ENCODE results near the gene ARPP19. TPM values are rescaled to one million over a fixed set of nuclear protein-coding genes. Genes with fewer than 3 reads are reported as not detected.

Gene ARPP19
- total and polyA plus RNA-seq, 10 of the 15 experiments (the other 5 are each of a cell fraction or from before 2014, with no cell fraction given): 77.2 to 167 (median 121) TPM

GRCh38 chr15:52521682-52522081, 47.1 kb downstream of the ARPP19 start:
- Histone ChIP-seq H3K9ac (ENCODE audit: control insufficient read depth, insufficient read depth, low read length) (no peak overlapping the region), H3K9me3 (replicated peaks; ENCODE audit: control insufficient read depth, insufficient read depth, low read length) (no peaks in the 10 kb centered on the region), H3K27ac (ENCODE audit: control insufficient read depth, insufficient read depth) (no peak overlapping the region), H4K20me1 (ENCODE audit: control insufficient read depth, insufficient read depth) (no peaks in the 10 kb centered on the region; the same call in 1 of the 2 replicates), H3K4me3 (no peak overlapping the region), H3K79me2 (ENCODE audit: control insufficient read depth, insufficient read depth, low read length) (peaks cover 21% of the 10 kb centered on the region), H3K4me1 (ENCODE audit: control insufficient read depth, insufficient read depth, low read length) (peaks cover 6% of the 10 kb centered on the region; the same call in 1 of the 2 replicates), H3K4me2 (ENCODE audit: control insufficient read depth, insufficient read depth) (no peak overlapping the region), H3K36me3 (ENCODE audit: control insufficient read depth in 2 of 2, insufficient read depth in 2 of 2, low read length in 1 of 2) (no peaks in the 10 kb centered on the region; a peak in 1 of 4 replicates), H2AFZ (ENCODE audit: control insufficient read depth, low read depth, low read length) (no peak overlapping the region), H3K27me3 (replicated peaks in 1 of 2; ENCODE audit: control insufficient read depth in 2 of 2, insufficient read depth in 2 of 2, low read length in 1 of 2) (no peaks in the 10 kb centered on the region)
- ChIA-PET POLR2A (no interaction called here), CTCF (no interaction called here), SMC1A (ENCODE audit: uncharacterized antibody, unreplicated experiment) (no interaction called here), RAD21 (ENCODE audit: unreplicated experiment) (no interaction called here)
- intact Hi-C loops (cut with micrococcal nuclease; ENCODE audit: unreplicated experiment): no loop called here
- ATAC-seq (no peak), FAIRE-seq (no peak), DNase-seq (ENCODE audit: low read depth, low spot score) (no peak)
- no TSS peak for BruUV-seq (replicated peaks)
- no peak for TF ChIP-seq IKZF1 (conservative IDR thresholded peaks at IDR 0.05)
- no peak for TF ChIP-seq E4F1 (IDR thresholded peaks at IDR 0.05; ENCODE audit: borderline replicate concordance, partially characterized antibody)
- TF ChIP-seq WRNIP1 (IDR thresholded peaks at IDR 0.05; ENCODE audit: borderline replicate concordance, low read depth, low read length): no peak
- no peak for TF ChIP-seq SMC3 (IDR thresholded peaks at IDR 0.05; ENCODE audit: borderline replicate concordance, low read length)
- TF ChIP-seq PKNOX1 (IDR thresholded peaks at IDR 0.05): no peak
- no peak for TF ChIP-seq RBBP5 (conservative IDR thresholded peaks at IDR 0.05)
- TF ChIP-seq PBX3 (IDR thresholded peaks at IDR 0.05; ENCODE audit: insufficient replicate concordance, low read depth, low read length): no peak
- TF ChIP-seq USF1 (IDR thresholded peaks at IDR 0.05; ENCODE audit: borderline replicate concordance, extremely low read length, insufficient read depth, low read depth, low read length): no peak
- no peak for TF ChIP-seq MXI1 (IDR thresholded peaks at IDR 0.05; ENCODE audit: low read depth, low read length)
- TF ChIP-seq, protein P1, sequence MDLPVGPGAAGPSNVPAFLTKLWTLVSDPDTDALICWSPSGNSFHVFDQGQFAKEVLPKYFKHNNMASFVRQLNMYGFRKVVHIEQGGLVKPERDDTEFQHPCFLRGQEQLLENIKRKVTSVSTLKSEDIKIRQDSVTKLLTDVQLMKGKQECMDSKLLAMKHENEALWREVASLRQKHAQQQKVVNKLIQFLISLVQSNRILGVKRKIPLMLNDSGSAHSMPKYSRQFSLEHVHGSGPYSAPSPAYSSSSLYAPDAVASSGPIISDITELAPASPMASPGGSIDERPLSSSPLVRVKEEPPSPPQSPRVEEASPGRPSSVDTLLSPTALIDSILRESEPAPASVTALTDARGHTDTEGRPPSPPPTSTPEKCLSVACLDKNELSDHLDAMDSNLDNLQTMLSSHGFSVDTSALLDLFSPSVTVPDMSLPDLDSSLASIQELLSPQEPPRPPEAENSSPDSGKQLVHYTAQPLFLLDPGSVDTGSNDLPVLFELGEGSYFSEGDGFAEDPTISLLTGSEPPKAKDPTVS (IDR thresholded peaks at IDR 0.05; ENCODE audit: low read depth, low read length): no peak
- no peak for TF ChIP-seq SIN3A (IDR thresholded peaks at IDR 0.05; ENCODE audit: low read depth, low read length)
- no peak for TF ChIP-seq MTA2 (IDR thresholded peaks at IDR 0.05; ENCODE audit: low read depth)
- no peak for TF ChIP-seq CHD4 (IDR thresholded peaks at IDR 0.05)
- WGBS (ENCODE audit: insufficient coverage, insufficient replicate concordance, low lambda C conversion rate, missing lambda C conversion rate): 96% methylated on average over 3 of the region's 3 CpGs
- in situ Hi-C loops (cut with MboI): no loop called here

Measured in GM12878 (cell line).